Progenitor cell of endocrine pancreas (in vitro differentiated cells): ENCODE measurements around the gene NIPAL4. TPM values are rescaled to one million over a fixed set of nuclear protein-coding genes. Genes with fewer than 3 reads are reported as not detected.

ENCODE experiments used
- DNase-seq: peaks from one replicate; pipeline ENCODE4 v3.0.0; 2021; ENCODE audit warnings: low spot score; ENCODE audit not compliant: unreplicated experiment
- H3K27ac Mint-ChIP-seq: 2 replicates; pipeline ENCODE4 v1.8.0; 2021; ENCODE audit warnings: mild to moderate bottlenecking, moderate library complexity, mixed read lengths
- H3K27me3 Mint-ChIP-seq: 2 replicates; pipeline ENCODE4 v1.8.0; 2021; ENCODE audit warnings: mixed read lengths
- H3K36me3 Mint-ChIP-seq: 2 replicates; pipeline ENCODE4 v1.8.0; 2022; ENCODE audit warnings: mixed read lengths; ENCODE audit not compliant: insufficient read depth
- H3K4me1 Mint-ChIP-seq: 2 replicates; pipeline ENCODE4 v1.8.0; 2021; ENCODE audit warnings: low read depth, mixed read lengths
- H3K4me3 Mint-ChIP-seq: 2 replicates; pipeline ENCODE4 v1.8.0; 2021; ENCODE audit warnings: low read depth, mild to moderate bottlenecking, moderate library complexity, mixed read lengths
- H3K9me3 Mint-ChIP-seq: 2 replicates; pipeline ENCODE4 v1.8.0; 2021; ENCODE audit warnings: low read depth, mixed read lengths
- total RNA-seq: library from RNA; stranded (reverse); gene quantifications from 2 replicates; pipeline ENCODE4 v1.2.1, GENCODE V29; 2021
- TF ChIP-seq, protein P1 (sequence below): fragments of 200-600 bp; sonication (generic); IDR thresholded peaks from one replicate; pipeline ENCODE4 v1.5.0; 2021; ENCODE audit warnings: antibody characterized with exemption, mild to moderate bottlenecking; ENCODE audit not compliant: unreplicated experiment

NIPAL4 gene
- total RNA-seq, 1 donor from 2014 or later: not detected

DNA sequence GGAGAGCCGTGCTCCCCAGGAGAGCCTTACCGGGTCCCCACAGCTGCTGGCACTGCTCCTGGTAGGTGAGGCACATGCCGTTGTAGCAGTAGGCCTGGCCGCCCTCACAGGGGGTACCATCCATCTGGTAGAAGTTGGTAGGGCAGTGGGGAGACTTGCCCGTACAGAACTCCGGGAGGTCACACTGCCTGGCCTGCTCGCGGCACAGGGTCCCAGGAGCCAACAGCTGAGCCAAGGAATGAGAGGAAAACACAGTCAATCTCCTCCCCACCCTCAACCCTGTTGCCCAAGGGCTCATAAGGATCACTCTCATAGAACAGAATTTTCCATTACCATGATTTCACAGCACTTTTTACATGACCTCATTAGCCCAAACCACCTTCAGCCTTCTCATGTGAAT is 36.9 kb downstream of the NIPAL4 start:
- Mint-ChIP-seq H3K4me3 (no peak overlapping the region), H3K27me3 (no peaks in the 10 kb centered on the region), H3K4me1 (no peaks in the 10 kb centered on the region), H3K27ac (no peak overlapping the region), H3K36me3 (peaks cover 5% of the 10 kb centered on the region), H3K9me3 (no peaks in the 10 kb centered on the region)
- TF ChIP-seq, protein P1, sequence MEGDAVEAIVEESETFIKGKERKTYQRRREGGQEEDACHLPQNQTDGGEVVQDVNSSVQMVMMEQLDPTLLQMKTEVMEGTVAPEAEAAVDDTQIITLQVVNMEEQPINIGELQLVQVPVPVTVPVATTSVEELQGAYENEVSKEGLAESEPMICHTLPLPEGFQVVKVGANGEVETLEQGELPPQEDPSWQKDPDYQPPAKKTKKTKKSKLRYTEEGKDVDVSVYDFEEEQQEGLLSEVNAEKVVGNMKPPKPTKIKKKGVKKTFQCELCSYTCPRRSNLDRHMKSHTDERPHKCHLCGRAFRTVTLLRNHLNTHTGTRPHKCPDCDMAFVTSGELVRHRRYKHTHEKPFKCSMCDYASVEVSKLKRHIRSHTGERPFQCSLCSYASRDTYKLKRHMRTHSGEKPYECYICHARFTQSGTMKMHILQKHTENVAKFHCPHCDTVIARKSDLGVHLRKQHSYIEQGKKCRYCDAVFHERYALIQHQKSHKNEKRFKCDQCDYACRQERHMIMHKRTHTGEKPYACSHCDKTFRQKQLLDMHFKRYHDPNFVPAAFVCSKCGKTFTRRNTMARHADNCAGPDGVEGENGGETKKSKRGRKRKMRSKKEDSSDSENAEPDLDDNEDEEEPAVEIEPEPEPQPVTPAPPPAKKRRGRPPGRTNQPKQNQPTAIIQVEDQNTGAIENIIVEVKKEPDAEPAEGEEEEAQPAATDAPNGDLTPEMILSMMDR: no peak
- DNase-seq: no peak

DNA sequence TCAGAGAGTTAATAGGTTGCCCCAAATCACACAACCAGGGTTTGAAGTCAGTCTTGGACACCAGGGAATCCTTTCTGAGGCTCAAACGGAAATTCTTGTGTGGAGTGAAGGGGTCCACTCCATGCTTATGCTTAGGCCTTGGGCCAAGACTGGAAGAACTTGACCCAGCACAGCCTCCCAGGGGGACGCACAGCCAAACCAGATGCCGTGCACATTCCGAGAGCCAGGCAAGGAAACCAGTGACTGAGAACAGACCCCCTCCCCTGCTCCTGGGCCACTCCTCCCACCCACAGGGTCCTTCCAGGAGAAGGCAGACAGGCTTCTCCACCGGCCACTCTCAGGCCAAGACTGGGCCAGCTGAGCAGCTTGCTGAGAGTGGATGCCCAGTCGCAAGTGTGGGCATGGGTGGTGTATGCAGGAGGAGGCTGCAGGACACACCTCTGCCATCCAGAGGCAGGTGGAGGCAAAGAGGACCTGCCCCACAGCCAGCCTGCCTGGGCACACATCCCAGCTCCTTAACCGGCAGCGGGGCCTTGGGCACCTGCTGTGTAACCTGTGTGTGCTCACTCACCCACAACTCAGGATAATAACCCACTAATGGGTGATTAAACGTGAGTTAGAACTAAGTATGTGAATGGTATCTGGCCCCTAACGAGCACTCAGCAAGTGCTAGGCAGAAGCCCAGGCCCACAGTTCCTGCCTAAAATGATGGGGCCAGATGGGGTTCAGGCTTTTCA is 38.0 kb downstream of the NIPAL4 start:
- DNase-seq: no peak
- no peaks in the 10 kb centered on the region for H3K4me1 Mint-ChIP-seq
- H3K36me3 Mint-ChIP-seq: peaks cover 6% of the 10 kb centered on the region
- no peak overlapping the region for H3K4me3 Mint-ChIP-seq
- H3K9me3 Mint-ChIP-seq: no peaks in the 10 kb centered on the region
- H3K27ac Mint-ChIP-seq: no peak overlapping the region
- H3K27me3 Mint-ChIP-seq: no peaks in the 10 kb centered on the region
- TF ChIP-seq, protein P1: no peak

DNA sequence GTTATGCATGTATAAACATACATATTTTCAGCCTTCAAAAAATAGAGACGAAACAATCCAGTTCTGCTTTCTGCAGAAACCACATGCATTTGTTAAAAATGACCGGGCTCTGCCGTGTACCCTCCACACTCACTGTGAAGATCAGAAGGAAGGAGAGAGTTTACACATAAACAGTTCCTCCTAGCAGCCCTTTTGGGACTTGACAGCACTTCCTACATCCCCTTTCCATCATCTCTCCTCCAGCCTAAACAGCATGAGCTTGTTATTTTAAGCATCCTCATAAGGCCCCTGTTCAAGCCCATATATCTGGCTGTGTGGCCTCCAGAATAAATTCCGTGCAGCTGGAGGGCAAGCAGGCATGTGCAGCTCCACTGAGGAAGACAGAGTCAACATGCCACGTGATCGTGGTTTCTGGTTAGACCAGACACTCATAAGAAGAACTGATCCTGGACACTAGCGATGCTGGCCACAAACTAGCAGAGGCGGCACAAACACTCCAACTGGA is 42.2 kb downstream of the NIPAL4 start:
- Mint-ChIP-seq H3K4me3 (no peak overlapping the region), H3K27ac (no peak overlapping the region), H3K9me3 (no peaks in the 10 kb centered on the region), H3K27me3 (no peaks in the 10 kb centered on the region), H3K36me3 (peaks cover 9% of the 10 kb centered on the region), H3K4me1 (no peaks in the 10 kb centered on the region)
- no peak for DNase-seq
- TF ChIP-seq, protein P1: no peak

DNA sequence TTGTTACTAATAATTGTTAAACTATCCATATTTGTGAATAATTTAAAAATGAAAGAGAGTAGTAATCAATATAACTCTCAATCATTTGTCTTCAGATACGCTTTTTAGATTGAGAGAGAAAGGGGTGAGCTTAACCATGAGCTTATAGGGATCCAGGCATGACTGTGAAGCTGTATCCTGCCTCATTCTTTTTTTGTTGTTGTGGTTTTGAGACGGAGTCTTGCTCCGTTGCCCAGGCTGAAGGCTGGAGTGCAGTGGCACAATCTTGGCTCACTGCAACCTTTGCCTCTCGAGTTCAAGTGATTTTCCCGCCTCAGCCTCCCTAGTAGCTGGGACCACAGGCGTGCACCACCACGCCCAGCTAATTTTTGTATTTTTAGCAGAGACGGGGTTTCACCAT is 44.0 kb downstream of the NIPAL4 start:
- no peak for DNase-seq
- Mint-ChIP-seq H3K4me1 (no peaks in the 10 kb centered on the region), H3K9me3 (no peaks in the 10 kb centered on the region), H3K4me3 (no peak overlapping the region), H3K27me3 (no peaks in the 10 kb centered on the region), H3K27ac (no peak overlapping the region), H3K36me3 (peaks cover 9% of the 10 kb centered on the region)
- TF ChIP-seq, protein P1: no peak

DNA sequence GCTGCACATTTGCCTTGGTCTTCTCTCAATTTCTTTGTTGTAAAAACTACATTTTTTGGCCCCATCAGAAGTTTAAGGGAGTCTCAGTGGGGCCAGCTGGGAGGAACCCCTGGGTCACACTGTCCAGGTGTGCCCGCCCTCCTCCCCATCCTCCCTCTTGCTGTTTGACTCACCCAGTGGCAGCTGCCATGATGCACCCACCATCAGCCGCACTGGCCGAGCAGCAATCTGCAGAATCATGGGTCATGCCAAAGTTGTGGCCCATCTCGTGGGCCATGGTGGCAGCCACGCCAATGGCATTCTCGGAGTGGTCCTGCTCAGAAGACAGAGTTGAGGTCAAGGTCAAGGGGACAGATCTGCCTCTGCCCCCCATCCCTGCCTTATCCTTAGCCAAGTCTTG is 45.5 kb downstream of the NIPAL4 start:
- H3K36me3 Mint-ChIP-seq: peaks cover 11% of the 10 kb centered on the region
- DNase-seq: no peak
- TF ChIP-seq, protein P1: no peak
- H3K27me3 Mint-ChIP-seq: no peaks in the 10 kb centered on the region
- H3K9me3 Mint-ChIP-seq: no peaks in the 10 kb centered on the region
- H3K4me1 Mint-ChIP-seq: no peaks in the 10 kb centered on the region
- no peak overlapping the region for H3K27ac Mint-ChIP-seq
- no peak overlapping the region for H3K4me3 Mint-ChIP-seq
